AG10803 (cell line): Measurements from ENCODE around the gene SYNE1.

Experiments
- DNase-seq: peaks from one replicate; pipeline ENCODE4 v3.0.0; 2010; ENCODE audit warnings: low read depth
- H3K4me3 ChIP-seq: 2 replicates; pipeline ENCODE4 v1.5.1; 2011; ENCODE audit warnings: mild to moderate bottlenecking, low read length, control low read depth
- CTCF ChIP-seq: conservative IDR thresholded peaks from 2 replicates; pipeline ENCODE4 v1.5.1; 2011; ENCODE audit warnings: mild to moderate bottlenecking, low read length, control low read depth, inconsistent platforms

The SYNE1 gene

GRCh38 chr6:152484806-152485205 is 152.4 kb downstream of the SYNE1 start:
- no peak for DNase-seq
- no peak for TF ChIP-seq CTCF
- H3K4me3 ChIP-seq: no peak overlapping the region

- TF ChIP-seq CTCF: no peak
- H3K4me3 ChIP-seq: no peak overlapping the region
Measured at GRCh38 chr6:152482289-152482688, 154.9 kb downstream of the SYNE1 start.

GRCh38 chr6:152478377-152479010 is 158.7 kb downstream of the SYNE1 start:
- no peak for TF ChIP-seq CTCF
- DNase-seq: no peak
- H3K4me3 ChIP-seq: no peak overlapping the region

More at GRCh38 chr6:152482289-152482688, 154.9 kb downstream of the SYNE1 start:
- no peak for DNase-seq

GRCh38 chr6:152474354-152474753 is 162.8 kb downstream of the SYNE1 start:
- DNase-seq: peak; percentile 47
- no peak for TF ChIP-seq CTCF
- no peak overlapping the region for H3K4me3 ChIP-seq

GRCh38 chr6:152472325-152472724 is 164.8 kb downstream of the SYNE1 start:
- no peak for TF ChIP-seq CTCF
- peak overlapping the region; percentile 52 for H3K4me3 ChIP-seq
- DNase-seq: peak; percentile 35

GRCh38 chr6:152471456-152472265 is 165.5 kb downstream of the SYNE1 start:
- H3K4me3 ChIP-seq: peak overlapping the region; percentile 52
- peak; percentile 49 for DNase-seq

More at GRCh38 chr6:152471456-152472265, 165.5 kb downstream of the SYNE1 start:
- no peak for TF ChIP-seq CTCF
